GM12891 (cell line): ENCODE data around the gene FBXW11.
"Not testable (repeated sequence)": the region's sequence is repeated elsewhere in the genome, so short reads cannot be mapped to it uniquely, and the experiment has no call there.

Source experiments
- POLR2A ChIP-seq: IDR thresholded peaks from 2 replicates; pipeline ENCODE4 v1.6.1; 2011; ENCODE audit warnings: low read depth, low read length, control low read depth
- POLR2AphosphoS5 ChIP-seq: IDR thresholded peaks from 2 replicates; pipeline ENCODE4 v1.6.1; 2011; ENCODE audit warnings: low read depth, low read length, control low read depth
- TAF1 ChIP-seq: IDR thresholded peaks from 2 replicates; pipeline ENCODE4 v1.6.1; 2011; ENCODE audit warnings: low read depth, low read length, control low read depth

DNA sequence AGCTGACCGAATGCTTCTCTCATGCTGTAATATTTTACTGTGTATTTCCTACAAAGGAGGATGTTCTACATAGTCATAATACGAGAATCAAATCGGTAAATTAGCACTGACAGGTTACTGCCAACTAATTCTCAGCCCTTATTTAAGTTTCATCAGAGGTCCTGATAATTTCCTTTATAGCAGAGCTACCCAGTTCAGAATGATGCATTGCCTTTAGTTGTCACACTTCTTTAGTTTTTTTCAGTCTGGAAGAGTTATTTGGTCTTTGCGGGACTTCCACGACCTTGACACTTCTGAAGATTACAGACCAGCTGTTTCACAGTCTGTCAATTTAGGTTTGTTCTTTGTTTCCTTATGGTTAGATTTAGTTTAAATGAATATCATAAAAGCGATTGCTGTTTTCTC is 64.3 kb downstream of the FBXW11 start:
- not testable (repeated sequence) for TF ChIP-seq POLR2A, TAF1, POLR2AphosphoS5
